Activated CD8-positive, alpha-beta T cell treated with anti-CD3 and anti-CD28 coated beads for 36 hours (primary cell): Measurements from ENCODE around the gene RSRC1. TPM values are rescaled to one million over a fixed set of nuclear protein-coding genes. Genes with fewer than 3 reads are reported as not detected.

Source experiments
- ATAC-seq: fragments of 200-7000 bp; cut with Tn5 transposase; one replicate; pipeline ENCODE4 v1.10.0; 2021; ENCODE audit warnings: mild to moderate bottlenecking, moderate library complexity
- CTCF ChIA-PET: fragments of 350-600 bp; sonication (Branson Sonifier 250); formaldehyde crosslinking; loops from one replicate; lab custom pipeline; 2021; ENCODE audit warnings: antibody characterized with exemption; lab: Charles Lee
- POLR2A ChIA-PET: fragments of 350-600 bp; sonication (Branson Sonifier 250); formaldehyde crosslinking; loops from one replicate; lab custom pipeline; 2021; ENCODE audit warnings: antibody characterized with exemption; lab: Charles Lee
- DNase-seq: peaks from one replicate; pipeline ENCODE4 v3.0.0-alpha.2; 2020
- H3K27ac Mint-ChIP-seq: one replicate; pipeline ENCODE4 v1.8.0; 2021; ENCODE audit warnings: mild to moderate bottlenecking, mixed read lengths
- H3K27me3 Mint-ChIP-seq: one replicate; pipeline ENCODE4 v1.8.0; 2021; ENCODE audit warnings: mixed read lengths
- H3K36me3 Mint-ChIP-seq: one replicate; pipeline ENCODE4 v1.8.0; 2021; ENCODE audit warnings: low read depth, mixed read lengths
- H3K4me1 Mint-ChIP-seq: one replicate; pipeline ENCODE4 v1.8.0; 2021; ENCODE audit warnings: low read depth, mixed read lengths
- H3K4me3 Mint-ChIP-seq: one replicate; pipeline ENCODE4 v1.8.0; 2021; ENCODE audit warnings: mild to moderate bottlenecking, moderate library complexity, mixed read lengths
- H3K9me3 Mint-ChIP-seq: one replicate; pipeline ENCODE4 v1.8.0; 2021; ENCODE audit warnings: mixed read lengths
- CTCF ChIP-seq: fragments of 200-600 bp; IDR thresholded peaks from one replicate; pipeline ENCODE4 v1.8.0; 2022; ENCODE audit warnings: antibody characterized with exemption, mild to moderate bottlenecking
- intact Hi-C: fragments of 100-400 bp; cut with micrococcal nuclease; formaldehyde crosslinking; loops from one replicate; pipeline ENCODE4 v1.10.0; 2022
- total RNA-seq, 2 experiments: library from RNA; stranded (reverse); gene quantifications; one replicate each; pipeline ENCODE4 v1.2.3, GENCODE V29; 2021

RSRC1 gene
- total RNA-seq, 2 experiments from 2014 or later, result 37.9 to 44.7 TPM

DNA sequence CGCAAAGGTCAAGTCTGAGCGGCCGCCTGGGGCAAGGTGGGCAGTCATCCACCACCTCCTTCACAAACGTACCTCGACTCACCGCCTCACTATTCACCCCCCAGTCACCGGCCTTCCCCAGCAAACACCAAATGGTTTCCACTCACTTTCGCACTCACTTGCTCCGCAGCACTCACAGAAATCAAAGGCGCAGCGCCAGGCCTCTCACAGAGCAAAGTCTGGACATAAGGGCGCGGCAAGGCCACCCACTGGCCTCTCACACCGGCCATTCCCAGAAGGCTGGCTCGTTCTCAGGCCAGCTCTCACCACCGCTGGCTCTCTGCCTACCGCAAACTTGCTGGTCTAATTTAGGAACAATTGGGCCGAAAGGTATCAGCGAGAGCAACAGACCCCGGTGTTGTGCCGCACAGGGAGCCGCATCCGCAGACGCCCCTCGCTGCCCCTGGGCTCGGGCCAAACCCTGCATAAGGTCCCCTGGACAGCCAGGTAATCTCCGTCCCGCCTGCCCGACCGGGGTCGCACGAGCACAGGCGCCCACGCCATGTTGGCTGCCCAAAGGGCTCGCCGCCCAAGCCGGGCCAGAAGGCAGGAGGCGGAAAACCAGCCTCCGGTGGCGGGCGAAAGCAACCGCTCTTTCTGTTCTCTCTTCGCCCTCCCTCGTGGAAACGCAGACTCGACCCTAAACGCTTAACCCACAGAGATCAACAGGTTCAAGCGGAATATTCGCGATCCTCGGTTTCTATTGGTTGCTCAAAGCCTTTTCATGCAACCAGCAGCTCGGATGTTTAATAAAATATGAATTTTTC is 6.6 kb upstream of the RSRC1 start:
- H3K27ac Mint-ChIP-seq, result no peak overlapping the region
- H3K36me3 Mint-ChIP-seq, result peaks cover 1% of the 10 kb centered on the region
- peaks cover 79% of the 10 kb centered on the region for H3K27me3 Mint-ChIP-seq
- ATAC-seq (no peak), DNase-seq (peak; percentile 14)
- H3K4me3 Mint-ChIP-seq, result peak overlapping the region; percentile 52
- CTCF ChIA-PET, result no interaction called here
- intact Hi-C loops, result loop anchor here (10.0 kb wide), 2 partner anchors 212 to 332 kb away; no protein-coding TSS in a partner anchor
- no peaks in the 10 kb centered on the region for H3K9me3 Mint-ChIP-seq
- peaks cover 38% of the 10 kb centered on the region for H3K4me1 Mint-ChIP-seq
- POLR2A ChIA-PET, result no interaction called here
- no peak for TF ChIP-seq CTCF

DNA sequence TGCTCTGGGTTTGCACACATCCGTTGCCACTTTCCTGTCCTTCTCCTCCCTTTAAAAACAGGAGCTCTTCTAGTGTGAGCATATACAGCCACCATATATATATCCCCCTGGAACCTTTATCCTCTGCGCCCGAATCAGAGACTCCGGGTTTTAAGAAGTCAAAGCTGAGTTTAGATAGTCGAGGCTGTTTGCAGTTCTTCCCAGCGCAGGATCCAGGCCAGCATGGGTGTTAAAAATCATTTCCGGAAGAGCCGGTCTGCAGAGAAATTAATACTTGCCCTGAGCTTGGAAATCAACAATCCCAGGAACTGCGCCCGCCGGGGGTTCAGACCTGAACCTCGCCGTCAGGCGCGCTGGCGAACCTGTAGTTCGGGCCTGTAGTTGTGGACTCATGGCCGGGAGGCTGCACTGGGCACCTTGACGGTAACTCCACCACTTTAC is 6.0 kb upstream of the RSRC1 start:
- no peak for TF ChIP-seq CTCF
- no peak overlapping the region for H3K27ac Mint-ChIP-seq
- peaks cover 42% of the 10 kb centered on the region for H3K4me1 Mint-ChIP-seq
- intact Hi-C loops, result loop anchor here (10.0 kb wide), 2 partner anchors 211 to 331 kb away; no protein-coding TSS in a partner anchor
- H3K4me3 Mint-ChIP-seq, result peak overlapping the region; percentile 52
- H3K9me3 Mint-ChIP-seq, result no peaks in the 10 kb centered on the region
- POLR2A ChIA-PET, result no interaction called here
- H3K27me3 Mint-ChIP-seq, result peaks cover 78% of the 10 kb centered on the region
- ATAC-seq (no peak), DNase-seq (no peak)
- peaks cover 1% of the 10 kb centered on the region for H3K36me3 Mint-ChIP-seq
- CTCF ChIA-PET, result no interaction called here

DNA sequence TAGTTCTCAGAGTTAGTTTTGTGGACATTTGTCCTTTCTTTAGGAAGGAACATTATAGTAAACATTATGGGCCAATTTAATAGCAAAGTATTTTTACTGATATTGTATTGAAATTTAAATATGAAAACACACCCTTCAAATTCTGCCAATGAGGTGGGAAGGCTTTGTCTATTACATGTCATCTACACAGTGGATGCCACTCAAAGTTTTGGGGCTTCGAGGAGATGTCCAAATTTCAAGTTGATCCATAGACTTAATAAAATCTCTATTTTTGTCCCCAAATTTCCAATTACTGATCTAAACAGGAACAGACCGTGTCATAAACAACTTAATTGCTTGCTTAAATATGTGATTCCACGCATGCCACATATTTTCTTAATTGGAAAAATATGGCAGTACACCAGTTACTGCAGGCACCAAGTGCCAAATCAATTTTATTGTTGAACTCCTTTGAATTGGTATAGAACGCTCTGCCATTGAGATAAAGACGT is 5.4 kb upstream of the RSRC1 start:
- H3K27me3 Mint-ChIP-seq, result peaks cover 74% of the 10 kb centered on the region
- H3K4me3 Mint-ChIP-seq, result peak overlapping the region; percentile 52
- peaks cover 43% of the 10 kb centered on the region for H3K4me1 Mint-ChIP-seq
- POLR2A ChIA-PET, result no interaction called here
- intact Hi-C loops, result loop anchor here (10.0 kb wide), 2 partner anchors 210 to 330 kb away; no protein-coding TSS in a partner anchor
- H3K9me3 Mint-ChIP-seq, result no peaks in the 10 kb centered on the region
- CTCF ChIA-PET, result no interaction called here
- no peak overlapping the region for H3K27ac Mint-ChIP-seq
- no peak for ATAC-seq
- TF ChIP-seq CTCF, result no peak
- peaks cover 1% of the 10 kb centered on the region for H3K36me3 Mint-ChIP-seq
- no peak for DNase-seq

DNA sequence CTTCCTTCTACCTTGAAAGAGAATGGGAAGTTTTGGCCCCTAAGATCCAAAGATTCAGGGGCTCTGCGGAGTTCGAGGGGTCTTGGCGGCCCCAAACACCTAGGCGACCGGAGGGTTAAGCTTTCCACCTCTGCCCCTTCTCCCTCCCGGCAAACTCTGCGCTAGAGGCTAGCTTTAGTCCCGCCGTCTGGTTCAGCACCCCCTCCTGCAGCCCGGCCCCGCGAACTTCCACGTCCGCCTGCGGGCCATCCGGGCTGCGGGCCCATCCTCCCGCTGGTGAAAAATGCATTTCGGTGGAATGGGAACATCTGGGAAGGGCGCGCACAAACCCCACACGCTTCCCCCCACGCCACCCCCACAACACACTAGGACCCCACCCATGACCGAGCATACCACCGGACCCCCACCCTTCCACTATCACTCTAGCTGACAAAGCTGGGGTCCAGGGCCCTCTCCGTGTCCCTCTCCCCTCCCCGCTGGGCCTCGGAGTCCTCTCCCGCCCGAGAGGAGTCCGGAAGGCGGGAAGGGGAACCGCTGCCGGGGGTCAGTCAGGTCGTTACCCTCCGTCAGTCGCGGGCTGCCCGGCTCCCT is 4.7 kb upstream of the RSRC1 start:
- ATAC-seq (no peak), DNase-seq (no peak)
- no peak overlapping the region for H3K27ac Mint-ChIP-seq
- intact Hi-C loops, result loop anchor here (10.0 kb wide), 2 partner anchors 210 to 330 kb away; no protein-coding TSS in a partner anchor
- H3K27me3 Mint-ChIP-seq, result peaks cover 71% of the 10 kb centered on the region
- no peaks in the 10 kb centered on the region for H3K9me3 Mint-ChIP-seq
- no peak for TF ChIP-seq CTCF
- peaks cover 46% of the 10 kb centered on the region for H3K4me1 Mint-ChIP-seq
- CTCF ChIA-PET, result no interaction called here
- H3K36me3 Mint-ChIP-seq, result peaks cover 1% of the 10 kb centered on the region
- POLR2A ChIA-PET, result no interaction called here
- H3K4me3 Mint-ChIP-seq, result peak overlapping the region; percentile 58
